Hepatic stellate cell (primary cell): Measurements from ENCODE around the gene TTC36.
"Not testable (repeated sequence)": the region's sequence is repeated elsewhere in the genome, so short reads cannot be mapped to it uniquely, and the experiment has no call there.

Source experiments
- DNase-seq: peaks from one replicate; pipeline ENCODE4 v3.0.0; 2011; ENCODE audit warnings: low spot score

The TTC36 gene

GRCh38 chr11:118532852-118533768 lies 5.8 kb downstream of the TTC36 start:
- no peak for DNase-seq

DNA sequence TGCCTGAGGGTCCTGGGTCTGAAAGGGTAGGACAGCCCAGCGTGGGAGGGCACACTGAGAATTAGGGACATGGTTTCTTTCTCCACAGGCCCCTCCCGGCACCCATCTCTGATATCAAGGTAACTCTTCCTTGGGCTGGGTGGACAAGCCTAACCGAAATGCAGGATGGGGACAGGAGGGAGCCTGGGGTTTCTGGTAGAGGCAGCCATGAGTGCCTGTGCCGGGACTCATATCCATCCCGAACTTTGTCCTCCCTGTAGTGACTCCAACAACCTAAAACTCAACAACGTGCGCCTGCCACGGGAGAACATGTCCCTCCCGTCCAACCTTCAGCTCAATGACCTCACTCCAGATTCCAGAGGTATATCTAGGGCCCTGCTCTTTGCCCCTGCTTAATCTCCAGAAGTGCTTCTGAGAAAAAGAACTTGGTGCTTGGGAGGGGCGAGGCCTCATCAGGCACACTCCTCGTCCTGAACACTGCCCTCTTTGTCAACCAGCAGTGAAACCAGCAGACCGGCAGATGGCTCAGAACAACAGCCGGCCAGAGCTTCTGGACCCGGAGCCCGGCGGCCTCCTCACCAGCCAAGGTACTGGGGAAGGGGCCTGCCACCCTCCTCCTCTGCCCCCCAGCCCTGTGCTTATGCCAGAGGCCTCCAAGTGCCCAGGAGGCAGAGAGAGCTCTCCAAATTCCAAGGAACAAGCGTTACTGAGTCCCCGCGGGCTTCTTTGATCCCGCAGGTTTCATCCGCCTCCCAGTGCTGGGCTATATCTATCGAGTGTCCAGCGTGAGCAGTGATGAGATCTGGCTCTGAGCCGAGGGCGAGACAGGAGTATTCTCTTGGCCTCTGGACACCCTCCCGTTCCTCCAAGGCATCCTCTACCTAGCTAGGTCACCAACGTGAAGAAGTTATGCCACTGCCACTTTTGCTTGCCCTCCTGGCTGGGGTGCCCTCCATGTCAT lies 6.8 kb downstream of the TTC36 start:
- DNase-seq: no peak

DNA sequence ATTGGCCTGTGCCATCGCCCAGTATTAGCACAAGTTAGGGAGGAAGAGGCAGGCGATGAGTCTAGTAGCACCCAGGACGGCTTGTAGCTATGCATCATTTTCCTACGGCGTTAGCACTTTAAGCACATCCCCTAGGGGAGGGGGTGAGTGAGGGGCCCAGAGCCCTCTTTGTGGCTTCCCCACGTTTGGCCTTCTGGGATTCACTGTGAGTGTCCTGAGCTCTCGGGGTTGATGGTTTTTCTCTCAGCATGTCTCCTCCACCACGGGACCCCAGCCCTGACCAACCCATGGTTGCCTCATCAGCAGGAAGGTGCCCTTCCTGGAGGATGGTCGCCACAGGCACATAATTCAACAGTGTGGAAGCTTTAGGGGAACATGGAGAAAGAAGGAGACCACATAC lies 8.0 kb downstream of the TTC36 start:
- no peak for DNase-seq

- no peak for DNase-seq
Measured at GRCh38 chr11:118536726-118537125, 9.5 kb downstream of the TTC36 start.

GRCh38 chr11:118537409-118537980 lies 10.2 kb downstream of the TTC36 start:
- no peak for DNase-seq

- DNase-seq: no peak
Measured at GRCh38 chr11:118544010-118544646, 16.9 kb downstream of the TTC36 start.

DNA sequence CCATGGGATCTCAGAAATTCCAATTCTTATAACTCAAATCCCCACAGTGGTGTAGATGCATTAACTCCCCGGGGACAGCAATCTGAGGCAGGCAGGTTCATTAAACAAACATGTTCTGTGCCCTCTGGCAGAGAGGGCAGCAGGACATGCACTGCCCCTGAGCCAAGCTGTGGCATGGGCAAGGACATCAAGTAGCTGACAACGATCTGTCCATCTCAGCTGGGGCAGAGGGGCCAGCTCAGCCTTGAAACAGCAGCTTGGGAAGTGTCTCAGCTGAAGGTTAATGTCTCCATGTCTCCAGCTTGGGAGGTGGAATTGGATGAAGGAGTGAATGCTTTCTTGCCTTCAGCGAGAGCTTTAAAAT lies 17.4 kb downstream of the TTC36 start:
- no peak for DNase-seq

DNA sequence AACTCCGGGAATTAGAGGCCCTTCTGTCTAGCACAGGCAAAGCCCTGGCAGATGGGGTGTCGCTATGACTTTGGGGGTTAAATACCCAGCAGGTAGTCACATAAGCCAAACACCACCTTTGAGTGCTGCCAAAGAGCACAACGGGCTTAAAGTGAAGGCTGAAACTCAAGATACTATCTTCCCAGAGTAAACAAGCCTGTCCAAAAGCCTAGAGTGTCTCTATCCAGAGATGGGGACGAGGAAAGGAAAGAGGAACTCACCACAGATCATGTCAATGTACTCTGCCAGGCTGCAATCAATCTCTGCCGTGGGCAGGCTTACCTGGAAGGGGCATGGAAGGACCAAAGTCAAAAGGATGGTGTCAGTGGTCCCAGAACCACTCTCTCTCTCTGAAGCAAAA lies 18.3 kb downstream of the TTC36 start:
- no peak for DNase-seq

GRCh38 chr11:118547132-118547531 lies 19.9 kb downstream of the TTC36 start:
- no peak for DNase-seq

DNA sequence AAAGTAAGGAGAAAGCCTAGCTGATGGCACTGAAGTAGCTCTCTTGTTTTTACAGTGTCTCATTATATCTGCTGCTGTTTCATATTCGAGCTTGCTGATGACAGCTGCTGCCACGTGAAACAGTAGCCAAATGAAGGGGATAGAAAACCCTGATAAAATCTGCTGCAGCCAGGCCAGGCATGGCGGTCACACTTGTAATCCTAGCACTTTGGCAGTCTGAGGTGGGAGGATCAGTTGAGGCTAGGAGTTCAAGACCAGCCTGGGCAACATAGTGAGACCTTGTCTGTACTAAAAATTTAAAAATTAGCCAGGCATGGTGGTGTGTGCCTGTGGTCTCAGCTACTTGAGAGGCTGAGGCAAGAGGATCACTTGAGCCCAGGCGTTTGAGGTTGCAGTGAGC lies 25.1 kb downstream of the TTC36 start:
- no peak for DNase-seq

GRCh38 chr11:118560806-118561205 lies 33.5 kb downstream of the TTC36 start:
- DNase-seq: no peak

- DNase-seq: peak; percentile 16
Measured at GRCh38 chr11:118565051-118565450, 37.8 kb downstream of the TTC36 start.

GRCh38 chr11:118569670-118570069 lies 42.4 kb downstream of the TTC36 start:
- no peak for DNase-seq

GRCh38 chr11:118570787-118571186 lies 43.5 kb downstream of the TTC36 start:
- DNase-seq: no peak

DNA sequence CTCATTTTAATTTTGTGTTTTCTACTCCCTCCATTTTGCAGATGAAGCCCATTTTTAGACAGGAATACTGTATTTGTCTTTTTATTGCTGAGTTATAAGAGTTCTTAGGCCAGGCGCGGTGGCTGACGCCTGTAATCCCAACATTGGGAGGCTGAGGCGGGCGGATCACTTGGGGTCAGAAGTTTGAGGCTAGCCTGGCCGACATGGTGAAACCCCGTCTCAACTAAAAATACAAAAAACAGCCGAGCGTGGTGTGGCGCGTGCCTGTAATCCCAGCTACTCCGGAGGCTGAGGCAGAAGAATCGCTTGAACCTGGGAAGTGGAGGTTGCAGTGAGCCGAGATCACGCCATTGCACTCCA lies 44.4 kb downstream of the TTC36 start:
- not testable (repeated sequence) for DNase-seq

DNA sequence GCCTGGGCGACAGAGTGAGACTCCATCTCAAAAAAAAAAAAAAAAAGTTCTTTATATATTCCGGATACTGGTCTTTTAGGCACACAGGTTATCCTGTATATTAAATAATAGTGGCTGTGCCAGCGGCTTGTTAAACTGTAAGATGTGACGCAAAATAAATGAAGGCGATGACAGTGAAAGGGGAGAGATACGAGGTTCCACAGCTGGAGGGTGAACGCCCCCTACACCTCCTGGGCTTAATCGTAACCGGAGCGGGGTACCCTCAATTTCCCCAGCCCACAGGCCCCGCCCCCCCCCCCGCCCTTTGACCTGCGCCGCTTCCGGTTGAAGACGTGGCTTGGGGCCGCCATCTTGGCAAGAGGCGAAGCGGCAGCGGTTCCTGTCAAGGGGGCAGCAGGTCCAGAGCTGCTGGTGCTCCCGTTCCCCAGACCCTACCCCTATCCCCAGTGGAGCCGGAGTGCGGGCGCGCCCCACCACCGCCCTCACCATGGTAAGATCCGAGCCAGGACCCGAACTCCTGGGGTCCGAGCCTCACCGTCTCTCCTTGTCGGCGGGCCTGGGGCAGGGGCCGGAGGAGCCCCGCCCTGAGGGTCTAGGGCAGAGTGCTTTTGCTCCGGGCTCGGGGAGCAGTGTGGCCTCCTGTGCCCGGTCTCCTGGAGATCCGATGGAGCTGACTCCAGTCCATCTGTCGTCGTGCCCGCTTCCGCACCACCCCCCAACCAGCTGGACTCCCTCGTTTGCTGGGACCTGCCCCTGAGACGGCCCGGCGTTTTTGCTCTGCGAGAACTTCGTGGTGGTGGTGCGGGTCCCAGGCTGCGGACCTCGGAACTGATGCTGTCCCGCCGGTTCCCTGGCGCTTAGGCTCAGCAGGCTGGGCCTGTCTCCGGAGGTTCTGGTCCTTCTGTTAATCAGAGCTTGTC lies 45.0 kb downstream of the TTC36 start, which contains the start of gene ARCN1:
Gene ARCN1 (plus strand): TSS at position 349 of the 920 bp plus-strand sequence. CDS start 139 bp downstream, at position 488.
- peak; percentile 78 for DNase-seq

DNA sequence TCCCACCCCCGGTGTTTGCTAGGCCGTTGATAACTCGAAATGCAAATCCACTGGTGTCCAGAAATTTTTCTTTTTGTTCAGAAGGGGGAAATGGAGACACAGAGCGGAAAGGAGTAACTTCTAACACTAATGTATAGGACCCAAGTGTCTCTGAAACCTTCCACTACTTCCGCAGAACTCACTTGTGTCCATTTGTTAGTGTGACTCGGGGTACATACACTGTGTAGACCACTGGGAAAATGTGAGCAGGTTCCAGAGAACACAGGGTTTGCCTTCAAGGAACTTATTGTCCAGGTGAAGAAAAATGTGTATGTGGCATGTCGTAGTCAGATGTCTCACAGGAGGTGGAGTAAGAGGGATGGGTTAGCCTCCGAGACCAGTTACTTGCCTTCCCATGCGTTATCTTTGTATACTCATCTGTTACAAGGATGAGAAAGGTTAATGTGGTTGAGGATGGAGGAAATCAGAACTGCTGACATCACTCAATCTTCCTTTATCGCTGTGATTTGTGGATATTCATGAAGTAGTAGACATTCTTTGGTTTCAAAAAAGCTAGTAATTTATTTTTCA lies 45.8 kb downstream of the TTC36 start:
- DNase-seq: peak; percentile 47

DNA sequence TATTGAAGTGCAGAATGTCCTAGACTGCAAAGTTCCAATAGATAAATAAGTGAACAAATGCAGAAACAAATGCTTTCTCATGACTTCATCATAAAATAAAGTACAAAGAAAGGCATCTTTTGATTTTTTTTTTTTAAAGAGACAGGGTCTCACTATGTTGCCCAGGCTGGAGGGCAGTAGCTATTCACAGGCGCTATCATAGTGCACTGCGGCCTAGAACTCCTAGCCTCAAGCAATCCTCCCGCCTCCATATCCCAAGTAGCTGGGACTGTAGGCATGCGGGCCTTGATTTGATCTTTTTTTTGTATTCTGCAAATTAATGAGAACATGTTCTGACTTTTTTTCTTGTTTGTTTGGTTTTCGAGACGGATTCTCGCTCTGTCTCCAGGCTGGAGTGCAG lies 47.4 kb downstream of the TTC36 start:
- DNase-seq: no peak

DNA sequence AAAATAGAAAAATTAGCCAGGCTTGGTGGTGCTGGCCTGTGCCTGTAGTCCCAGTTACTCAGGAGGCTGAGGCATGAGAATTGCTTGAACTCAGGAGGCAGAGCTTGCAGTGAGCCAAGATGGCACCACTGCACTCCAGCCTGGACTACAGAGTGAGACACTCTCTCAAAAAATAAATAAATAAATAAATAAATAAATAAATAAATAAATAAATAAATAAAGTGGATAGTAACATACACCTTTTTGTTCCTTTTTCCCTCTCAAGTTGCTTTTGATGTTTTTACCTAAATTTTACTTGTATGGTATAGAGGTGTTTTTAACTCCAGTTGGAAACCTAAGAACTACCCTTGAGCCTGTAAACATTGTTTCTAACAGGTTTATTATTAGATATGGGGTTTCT lies 50.7 kb downstream of the TTC36 start:
- DNase-seq: not testable (repeated sequence)
